Measurements from ENCODE around the gene RABGEF1.
A peak's percentile ranks its signal among the peaks of the same experiment; 100 is the strongest.
"Not testable (repeated sequence)": the region's sequence is repeated elsewhere in the genome, so short reads cannot be mapped to it uniquely, and the experiment has no call there.

The RABGEF1 gene

DNA sequence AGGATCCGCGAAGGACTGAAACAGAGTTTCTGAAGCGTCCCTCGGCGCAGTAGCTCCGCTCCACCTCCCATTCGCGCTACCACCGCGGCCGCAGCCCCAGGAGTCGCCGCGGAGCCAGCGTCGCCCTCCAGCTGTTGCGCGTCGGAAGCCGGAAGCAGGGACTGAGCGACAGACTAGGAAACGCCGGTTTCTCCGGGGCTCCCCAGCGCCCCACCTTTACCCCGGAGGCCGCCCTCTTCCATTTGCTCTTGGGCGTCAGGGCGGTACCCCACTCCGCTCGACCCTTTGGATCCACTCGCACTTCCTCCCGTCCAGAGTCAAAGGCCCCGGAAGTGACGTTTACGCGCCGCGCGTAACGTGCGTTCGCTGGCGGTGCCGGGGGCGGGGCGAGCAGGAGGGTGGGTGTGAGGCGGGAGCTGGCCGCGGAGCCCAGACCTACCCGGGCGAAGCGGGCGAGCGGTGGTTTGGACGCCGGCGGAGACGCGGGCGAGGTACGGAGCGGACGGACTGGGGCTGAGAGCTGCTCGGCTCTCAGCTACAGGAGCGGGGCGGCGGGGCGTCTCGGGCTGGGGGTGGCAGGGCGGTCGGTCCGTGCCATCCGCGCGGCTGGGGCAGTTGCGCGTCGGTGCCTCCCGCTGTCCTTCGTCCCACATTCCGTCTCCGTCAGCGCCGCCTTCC lies at the start of gene RABGEF1:
Gene RABGEF1 (plus strand): TSS at position 432 of the 678 bp plus-strand sequence. CDS start 31,167 bp downstream, outside the sequence.
- peak; percentile 96 for DNase-seq

GRCh38 chr7:66693331-66693730 lies 47.2 kb upstream of the RABGEF1 start:
- DNase-seq, result no peak

DNA sequence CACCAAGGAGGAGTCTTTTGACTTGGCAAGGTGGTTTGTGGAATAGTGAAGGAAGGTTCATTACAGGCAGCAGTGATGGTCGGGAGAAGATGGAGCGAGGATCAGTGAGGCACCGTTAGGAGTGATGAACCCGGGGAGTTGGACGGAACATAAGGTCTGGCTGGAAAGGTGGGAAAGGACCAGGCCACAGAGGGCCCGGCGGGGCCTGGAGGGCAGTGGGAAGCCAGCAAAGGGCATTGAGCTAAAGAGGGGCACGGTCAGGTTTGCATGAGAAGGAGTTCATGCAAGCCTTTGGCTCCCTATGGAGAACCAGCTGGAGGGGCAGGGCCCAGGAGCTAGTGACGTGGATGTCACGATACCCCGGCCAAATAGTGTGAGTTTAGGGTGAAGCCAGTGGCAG lies 46.2 kb upstream of the RABGEF1 start:
- no peak for DNase-seq

DNA sequence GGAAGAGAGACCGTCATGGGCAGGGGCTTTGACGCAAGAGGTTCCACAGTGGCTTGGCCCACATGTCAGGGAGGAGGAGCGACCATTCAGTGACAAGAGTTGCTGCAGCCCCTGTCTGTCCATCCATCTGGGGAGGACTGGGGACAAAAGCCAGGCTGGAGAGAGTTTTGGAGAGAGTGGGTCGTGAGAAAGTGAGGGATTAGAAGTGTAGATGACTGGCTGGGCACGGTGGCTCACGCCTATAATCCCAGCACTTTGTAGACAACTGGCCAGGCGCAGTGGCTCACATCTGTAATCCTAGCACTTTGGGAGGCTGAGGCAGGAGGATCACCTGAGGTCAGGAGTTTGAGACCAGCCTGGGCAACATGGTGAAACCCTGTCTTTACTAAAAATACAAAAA lies 45.1 kb upstream of the RABGEF1 start:
- DNase-seq, result not testable (repeated sequence)

GRCh38 chr7:66696134-66696533 lies 44.4 kb upstream of the RABGEF1 start:
- not testable (repeated sequence) for DNase-seq

- no peak for DNase-seq
Observed at GRCh38 chr7:66696774-66697191, 43.8 kb upstream of the RABGEF1 start.

GRCh38 chr7:66697449-66698438 lies 42.8 kb upstream of the RABGEF1 start:
- DNase-seq, result peak; percentile 19

DNA sequence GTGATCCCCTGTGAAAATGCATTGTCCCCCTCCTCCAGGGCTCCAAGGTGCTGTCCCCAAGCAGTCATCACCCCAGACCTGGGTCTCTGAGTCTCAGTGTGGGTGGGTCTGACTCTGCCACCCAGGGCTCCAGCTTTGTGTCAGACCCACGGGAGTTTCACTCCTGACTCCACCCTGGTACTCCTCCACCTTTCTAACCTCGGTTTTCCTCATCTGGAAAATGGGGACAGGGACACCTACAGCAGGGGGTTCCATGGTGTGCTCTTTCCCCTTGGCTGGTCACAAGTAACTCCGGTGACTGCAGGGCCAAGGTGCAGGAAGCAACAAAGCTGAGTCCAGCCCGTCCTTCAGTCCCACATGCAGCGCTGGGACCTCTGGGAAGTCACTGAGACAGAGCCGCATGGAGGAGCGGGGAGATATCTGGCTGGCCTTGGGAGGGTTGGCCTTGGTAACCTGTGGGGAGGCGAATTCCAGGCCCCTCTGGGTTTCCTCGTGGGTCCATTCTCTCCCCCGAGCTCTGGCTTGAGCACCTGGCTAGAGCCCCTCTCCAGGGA lies 41.8 kb upstream of the RABGEF1 start:
- DNase-seq, result no peak

DNA sequence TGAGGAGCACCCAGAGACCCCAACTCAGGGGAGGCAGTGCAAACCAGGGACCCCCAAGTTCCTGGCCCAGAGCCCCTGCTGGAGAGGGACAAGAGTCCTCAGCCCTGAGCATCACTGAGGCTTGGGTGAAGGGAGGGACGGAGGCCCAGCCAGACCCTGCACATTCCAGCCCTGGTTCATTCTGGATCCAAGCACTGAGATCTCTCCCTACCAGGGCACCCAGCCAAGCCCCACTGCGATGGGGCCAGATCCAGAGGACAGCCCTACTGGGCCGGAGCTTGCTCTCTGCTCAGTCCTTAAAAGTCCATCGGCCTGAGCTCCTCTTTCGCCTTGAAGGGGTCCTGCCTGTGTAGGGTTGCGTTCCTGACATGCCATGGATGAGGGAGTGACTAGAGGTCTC lies 40.5 kb upstream of the RABGEF1 start:
- DNase-seq, result no peak

DNA sequence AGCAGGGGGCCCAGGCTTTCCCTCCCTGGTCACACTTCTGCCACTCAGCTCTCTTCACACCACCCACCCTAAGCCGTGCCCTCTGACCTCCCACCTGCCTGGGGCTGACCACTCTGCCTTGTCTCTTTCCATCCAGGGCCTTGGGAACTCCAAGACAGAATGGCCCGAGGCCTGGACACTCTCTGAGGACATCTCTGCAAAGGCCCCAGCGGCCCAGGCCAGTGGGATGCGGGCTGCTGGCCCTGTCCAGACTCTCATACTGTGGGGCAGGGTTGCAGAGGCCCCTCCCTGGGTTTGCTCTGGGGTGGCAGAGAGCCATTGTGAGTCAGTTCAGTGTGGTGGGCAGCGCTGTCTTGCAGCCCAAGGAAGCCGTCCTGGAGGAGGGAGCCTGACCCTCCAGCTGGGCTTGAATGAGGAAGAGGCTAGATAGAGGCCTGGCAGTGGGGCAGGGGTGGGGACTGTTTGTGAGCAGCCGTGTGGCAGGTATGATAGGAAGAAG lies 39.9 kb upstream of the RABGEF1 start:
- DNase-seq, result no peak

GRCh38 chr7:66707825-66708224 lies 32.7 kb upstream of the RABGEF1 start:
- no peak for DNase-seq

DNA sequence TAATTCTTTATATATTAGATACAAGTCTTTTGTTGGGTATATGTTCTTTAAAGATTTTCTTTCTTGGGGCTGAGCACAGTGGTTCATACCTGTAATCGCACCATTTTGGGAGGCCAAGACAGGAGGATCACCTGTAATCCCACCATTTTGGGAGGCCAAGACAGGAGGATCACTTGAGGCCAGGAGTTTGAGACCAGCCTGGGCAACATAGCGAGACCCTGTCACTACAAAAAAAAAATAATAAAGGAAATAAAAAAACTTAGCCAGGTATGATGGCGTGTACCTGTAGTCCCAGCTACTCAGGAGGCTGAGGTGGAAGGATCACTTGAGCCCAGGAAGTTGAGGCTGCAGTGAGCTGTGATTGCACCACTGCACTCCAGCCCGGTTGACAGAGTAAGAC lies 29.8 kb upstream of the RABGEF1 start:
- DNase-seq, result not testable (repeated sequence)

GRCh38 chr7:66713687-66714086 lies 26.8 kb upstream of the RABGEF1 start:
- no peak for DNase-seq

DNA sequence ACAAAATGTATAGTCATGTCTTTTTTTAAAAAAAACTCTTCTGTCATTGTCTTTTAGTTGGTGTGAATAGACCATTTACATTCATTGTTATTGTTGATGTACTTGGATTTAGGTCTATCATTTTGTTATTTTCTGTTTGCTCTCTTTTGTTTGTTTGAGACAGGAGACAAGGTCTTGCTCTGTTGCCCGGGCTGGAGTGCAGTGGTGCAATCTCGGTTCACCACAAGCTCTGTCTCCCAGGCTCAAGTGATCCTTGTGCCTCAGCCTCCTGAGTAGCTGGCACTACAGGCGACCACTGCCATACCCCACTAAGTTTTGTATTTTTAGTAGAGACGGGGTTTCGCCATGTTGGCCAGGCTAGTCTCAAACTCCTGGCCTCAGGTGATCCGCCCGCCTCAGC lies 23.9 kb upstream of the RABGEF1 start:
- DNase-seq, result not testable (repeated sequence)

- no peak for DNase-seq
Observed at GRCh38 chr7:66720561-66720960, 20.0 kb upstream of the RABGEF1 start.

- no peak for DNase-seq
Observed at GRCh38 chr7:66725843-66726242, 14.7 kb upstream of the RABGEF1 start.

- no peak for DNase-seq
Observed at GRCh38 chr7:66727058-66727457, 13.5 kb upstream of the RABGEF1 start.

- DNase-seq, result no peak
Observed at GRCh38 chr7:66728571-66728970, 12.0 kb upstream of the RABGEF1 start.

GRCh38 chr7:66729274-66729673 lies 11.3 kb upstream of the RABGEF1 start:
- no peak for DNase-seq

- DNase-seq, result no peak
Observed at GRCh38 chr7:66731986-66732385, 8.5 kb upstream of the RABGEF1 start.

DNA sequence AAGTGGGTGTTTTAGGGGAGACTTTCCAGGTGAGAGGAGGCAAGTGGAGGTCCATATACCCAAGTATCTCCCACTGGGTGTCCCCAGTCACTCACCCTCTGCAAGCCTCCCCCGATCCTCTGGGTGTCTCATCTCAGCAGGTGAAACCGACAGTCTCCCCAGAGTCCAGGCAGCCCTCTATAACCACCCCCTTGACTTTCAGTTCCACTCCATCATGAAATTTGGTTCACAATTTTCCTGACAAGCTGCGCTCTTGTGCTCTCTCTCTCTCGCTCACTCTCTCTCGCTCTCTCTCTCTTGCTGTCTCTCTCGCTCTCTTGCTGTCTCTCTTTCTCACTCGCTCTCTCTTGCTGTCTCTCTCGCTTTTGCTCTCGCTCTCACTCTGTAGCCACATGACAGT lies 8.1 kb upstream of the RABGEF1 start:
- no peak for DNase-seq

DNA sequence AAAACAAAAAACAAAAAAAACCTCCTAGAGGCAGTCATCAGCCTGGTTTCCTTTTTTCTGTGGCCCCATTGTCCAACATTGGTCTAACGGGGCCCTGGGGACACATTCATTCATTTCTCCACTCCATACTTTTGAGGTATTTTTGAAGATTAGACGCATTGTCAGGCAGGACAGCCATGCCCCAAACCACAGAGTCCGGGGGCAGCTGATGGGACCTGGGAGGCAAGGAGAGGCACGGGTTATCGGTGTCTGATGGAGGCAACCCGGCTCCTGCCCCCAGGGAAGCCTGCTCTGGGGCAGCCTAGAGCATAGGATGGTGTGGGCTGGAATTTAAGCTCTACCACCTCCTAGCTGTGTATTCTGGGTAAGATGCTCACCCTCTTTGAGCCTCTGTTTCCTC lies 6.5 kb upstream of the RABGEF1 start:
- DNase-seq, result no peak

DNA sequence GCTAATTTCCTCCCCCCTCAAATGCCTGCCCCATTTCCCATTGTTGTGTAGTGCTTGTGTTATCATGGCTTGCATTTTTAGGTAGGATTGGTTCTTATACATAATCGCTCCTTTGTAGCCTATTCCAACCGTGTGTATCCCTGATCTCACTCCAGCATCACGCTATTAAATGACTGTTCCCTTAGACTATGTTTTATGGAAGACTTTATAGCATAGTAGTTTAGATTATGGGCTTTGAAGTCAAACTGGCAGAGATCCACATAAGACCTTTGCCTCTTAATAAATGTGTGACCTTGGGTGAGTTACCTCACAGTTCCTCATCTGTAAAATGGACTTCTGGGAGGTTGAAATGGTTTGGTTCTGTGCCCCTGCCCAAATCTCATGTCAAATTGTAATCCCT lies 5.4 kb upstream of the RABGEF1 start:
- DNase-seq, result no peak

DNA sequence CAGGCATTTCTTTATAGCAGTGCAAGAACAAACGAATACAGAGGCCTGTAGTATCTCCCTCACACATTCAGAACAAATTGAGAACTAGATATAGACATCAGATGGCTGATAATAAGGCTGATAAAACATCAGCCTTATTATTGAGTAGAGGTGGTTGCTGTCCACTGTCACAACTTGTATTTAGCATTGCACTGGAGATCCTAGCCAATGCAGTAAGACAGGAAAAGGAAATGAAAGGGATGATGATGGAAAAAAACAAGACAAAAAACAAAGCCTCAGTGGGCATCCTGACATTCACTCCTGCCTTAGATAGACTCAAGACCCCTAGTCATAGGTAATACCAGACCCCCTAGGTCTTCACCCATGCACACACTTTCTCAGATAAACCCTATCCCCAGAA lies 4.7 kb upstream of the RABGEF1 start:
- no peak for DNase-seq
